ENCODE results near the gene RAP1A.

- TF ChIP-seq TEAD4 (IDR thresholded peaks at IDR 0.05) (no peak), TCF12 (IDR thresholded peaks at IDR 0.05; ENCODE audit: low read depth) (no peak)
Observed at GRCh38 chr1:111679541-111679940, 60.0 kb downstream of the RAP1A start.
